Astrocyte (in vitro differentiated cells and primary cell): Measurements from ENCODE around the gene TNKS1BP1.

Experiments used
- EZH2 ChIP-seq: IDR thresholded peaks from 2 replicates; pipeline ENCODE4 v1.6.1; 2012; ENCODE audit warnings: mild to moderate bottlenecking, low read length, inconsistent platforms; ENCODE audit not compliant: insufficient read depth
- TF ChIP-seq, protein P1 (sequence below): IDR thresholded peaks from 2 replicates; pipeline ENCODE4 v1.5.1; 2011; ENCODE audit warnings: low read depth, mild to moderate bottlenecking, inconsistent platforms, low read length, moderate library complexity; ENCODE audit not compliant: insufficient read depth

GRCh38 chr11:57251491-57252104 lies 73.2 kb downstream of the TNKS1BP1 start:
- TF ChIP-seq, protein P1, sequence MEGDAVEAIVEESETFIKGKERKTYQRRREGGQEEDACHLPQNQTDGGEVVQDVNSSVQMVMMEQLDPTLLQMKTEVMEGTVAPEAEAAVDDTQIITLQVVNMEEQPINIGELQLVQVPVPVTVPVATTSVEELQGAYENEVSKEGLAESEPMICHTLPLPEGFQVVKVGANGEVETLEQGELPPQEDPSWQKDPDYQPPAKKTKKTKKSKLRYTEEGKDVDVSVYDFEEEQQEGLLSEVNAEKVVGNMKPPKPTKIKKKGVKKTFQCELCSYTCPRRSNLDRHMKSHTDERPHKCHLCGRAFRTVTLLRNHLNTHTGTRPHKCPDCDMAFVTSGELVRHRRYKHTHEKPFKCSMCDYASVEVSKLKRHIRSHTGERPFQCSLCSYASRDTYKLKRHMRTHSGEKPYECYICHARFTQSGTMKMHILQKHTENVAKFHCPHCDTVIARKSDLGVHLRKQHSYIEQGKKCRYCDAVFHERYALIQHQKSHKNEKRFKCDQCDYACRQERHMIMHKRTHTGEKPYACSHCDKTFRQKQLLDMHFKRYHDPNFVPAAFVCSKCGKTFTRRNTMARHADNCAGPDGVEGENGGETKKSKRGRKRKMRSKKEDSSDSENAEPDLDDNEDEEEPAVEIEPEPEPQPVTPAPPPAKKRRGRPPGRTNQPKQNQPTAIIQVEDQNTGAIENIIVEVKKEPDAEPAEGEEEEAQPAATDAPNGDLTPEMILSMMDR: no peak
- no peak for TF ChIP-seq EZH2
